ENCODE results near the gene SLC15A1. TPM values are rescaled to one million over a fixed set of nuclear protein-coding genes. Genes with fewer than 3 reads are reported as not detected.
A peak's percentile ranks its signal among the peaks of the same experiment; 100 is the strongest.

The SLC15A1 gene
- total RNA-seq, 1 donor from 2014 or later, result not detected

GRCh38 chr13:98743377-98743776, 9.1 kb downstream of the SLC15A1 start:
- TF ChIP-seq CTCF (IDR thresholded peaks at IDR 0.05; ENCODE audit: insufficient read depth, low read length, severe bottlenecking), result no peak
- Histone ChIP-seq H3K4me3 (ENCODE audit: low read depth, low read length) (no peak overlapping the region), H3K27me3 (ENCODE audit: control insufficient read depth, insufficient read depth, low read length) (no peaks in the 10 kb centered on the region), H3K36me3 (ENCODE audit: control insufficient read depth, insufficient read depth, low read length) (no peaks in the 10 kb centered on the region)
- DNase-seq (ENCODE audit: low read depth) (no peak), FAIRE-seq (peak; percentile 32)

- Histone ChIP-seq H3K36me3 (ENCODE audit: control insufficient read depth, insufficient read depth, low read length) (no peaks in the 10 kb centered on the region), H3K27me3 (ENCODE audit: control insufficient read depth, insufficient read depth, low read length) (no peaks in the 10 kb centered on the region), H3K4me3 (ENCODE audit: low read depth, low read length) (no peak overlapping the region)
- TF ChIP-seq CTCF (IDR thresholded peaks at IDR 0.05; ENCODE audit: insufficient read depth, low read length, severe bottlenecking), result no peak
- FAIRE-seq (no peak), DNase-seq (ENCODE audit: low read depth) (no peak)
Observed at GRCh38 chr13:98742961-98743360, 9.5 kb downstream of the SLC15A1 start.

- H3K27me3 ChIP-seq (ENCODE audit: control insufficient read depth, insufficient read depth, low read length), result no peaks in the 10 kb centered on the region
- no peaks in the 10 kb centered on the region for H3K36me3 ChIP-seq (ENCODE audit: control insufficient read depth, insufficient read depth, low read length)
- no peak for DNase-seq (ENCODE audit: low read depth)
- H3K4me3 ChIP-seq (ENCODE audit: low read depth, low read length), result no peak overlapping the region
- TF ChIP-seq CTCF (IDR thresholded peaks at IDR 0.05; ENCODE audit: insufficient read depth, low read length, severe bottlenecking), result no peak
- FAIRE-seq, result no peak
Observed at GRCh38 chr13:98741741-98742435, 10.6 kb downstream of the SLC15A1 start.

DNA sequence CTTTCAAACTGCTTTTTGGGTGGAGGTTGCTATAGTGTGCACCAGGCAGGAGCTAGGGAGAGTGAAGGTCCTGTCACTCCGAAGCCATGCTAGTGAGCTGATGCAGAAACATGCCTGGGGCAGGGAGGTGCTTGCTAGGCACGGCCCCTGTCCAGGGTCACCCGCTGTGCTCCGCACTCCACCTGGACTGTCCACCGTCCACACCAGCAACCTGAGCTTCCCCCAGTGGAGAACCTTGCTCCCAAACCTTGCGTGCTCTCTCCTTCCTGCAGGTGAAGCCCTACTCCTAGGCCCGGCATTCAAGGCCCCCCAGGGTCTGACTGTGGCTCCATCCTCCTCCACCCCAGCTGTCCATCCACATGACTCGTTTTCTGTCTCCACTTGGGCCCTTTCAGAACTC, 12.3 kb downstream of the SLC15A1 start:
- no peak overlapping the region for H3K4me3 ChIP-seq (ENCODE audit: low read depth, low read length)
- no peak for DNase-seq (ENCODE audit: low read depth)
- FAIRE-seq, result no peak
- no peaks in the 10 kb centered on the region for H3K36me3 ChIP-seq (ENCODE audit: control insufficient read depth, insufficient read depth, low read length)
- H3K27me3 ChIP-seq (ENCODE audit: control insufficient read depth, insufficient read depth, low read length), result no peaks in the 10 kb centered on the region
- no peak for TF ChIP-seq CTCF (IDR thresholded peaks at IDR 0.05; ENCODE audit: insufficient read depth, low read length, severe bottlenecking)

DNA sequence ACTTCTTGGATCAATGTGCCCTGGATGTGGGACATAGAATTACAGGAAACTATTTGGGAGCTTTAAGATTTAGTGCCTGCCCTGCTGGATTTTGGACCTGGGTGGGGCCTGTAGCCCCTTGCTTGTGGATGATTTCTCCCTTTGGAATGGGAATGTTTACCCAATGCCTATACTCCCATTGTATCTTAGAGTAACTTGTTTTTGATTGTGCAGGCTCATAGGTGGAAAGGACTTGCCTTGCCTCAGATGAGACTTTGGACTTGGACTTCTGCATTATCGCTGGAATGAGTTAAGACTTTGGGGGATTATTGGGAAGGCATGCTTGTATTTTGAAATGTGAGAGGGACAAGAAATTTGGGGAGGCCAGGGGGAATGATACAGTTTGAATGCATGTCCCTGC, 13.5 kb downstream of the SLC15A1 start:
- FAIRE-seq, result no peak
- no peak overlapping the region for H3K4me3 ChIP-seq (ENCODE audit: low read depth, low read length)
- no peak for DNase-seq (ENCODE audit: low read depth)
- H3K36me3 ChIP-seq (ENCODE audit: control insufficient read depth, insufficient read depth, low read length), result no peaks in the 10 kb centered on the region
- TF ChIP-seq CTCF (IDR thresholded peaks at IDR 0.05; ENCODE audit: insufficient read depth, low read length, severe bottlenecking), result no peak
- no peaks in the 10 kb centered on the region for H3K27me3 ChIP-seq (ENCODE audit: control insufficient read depth, insufficient read depth, low read length)

GRCh38 chr13:98738213-98738612, 14.3 kb downstream of the SLC15A1 start:
- TF ChIP-seq CTCF (IDR thresholded peaks at IDR 0.05; ENCODE audit: insufficient read depth, low read length, severe bottlenecking), result no peak
- no peak for FAIRE-seq

More at GRCh38 chr13:98738213-98738612, 14.3 kb downstream of the SLC15A1 start:
- Histone ChIP-seq H3K4me3 (ENCODE audit: low read depth, low read length) (no peak overlapping the region), H3K36me3 (ENCODE audit: control insufficient read depth, insufficient read depth, low read length) (no peaks in the 10 kb centered on the region), H3K27me3 (ENCODE audit: control insufficient read depth, insufficient read depth, low read length) (no peaks in the 10 kb centered on the region)
- DNase-seq (ENCODE audit: low read depth), result no peak

All from bronchial epithelial cell (primary cell).